ENCODE results near the gene CLN6. TPM values are rescaled to one million over a fixed set of nuclear protein-coding genes. Genes with fewer than 3 reads are reported as not detected.

The CLN6 gene
- total RNA-seq, 1 donor from 2014 or later = 24.4 TPM

DNA sequence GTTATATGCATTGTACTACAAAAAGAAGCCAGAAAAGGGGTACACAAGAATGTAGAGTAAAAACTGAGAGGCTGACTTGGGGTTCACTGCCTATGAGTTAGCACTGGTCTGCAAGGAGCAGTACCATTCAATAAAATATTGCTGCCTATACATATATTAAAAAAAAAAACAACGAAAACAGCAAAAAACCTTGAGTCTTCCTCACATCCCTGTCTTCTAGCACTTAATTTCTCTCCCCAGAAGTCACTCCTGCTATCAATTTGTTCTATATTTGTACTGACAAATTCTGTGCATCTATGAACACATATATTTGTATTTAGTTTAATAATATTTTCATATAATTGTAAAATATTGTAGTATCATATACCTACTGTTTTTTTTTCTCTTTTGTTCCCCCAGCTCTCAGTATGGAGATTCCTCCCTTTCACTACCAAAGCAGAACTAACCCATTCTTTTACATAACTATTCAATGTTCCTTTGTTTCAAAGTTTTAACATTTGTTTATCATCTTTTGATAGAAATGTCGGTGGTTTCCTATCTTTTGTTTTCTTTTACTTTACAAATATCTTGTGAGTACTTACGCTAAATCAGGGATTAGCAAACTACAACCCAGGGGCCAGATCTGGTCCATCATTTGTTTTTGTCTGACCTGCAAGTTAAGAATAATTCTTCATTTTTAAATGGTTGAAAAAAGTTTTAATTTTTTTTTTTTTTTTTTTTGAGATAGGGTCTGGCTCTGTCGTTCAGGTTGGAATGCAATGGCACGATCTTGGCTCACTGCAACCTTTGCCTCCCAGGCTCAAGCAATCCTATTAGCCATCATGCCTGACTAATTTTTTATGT lies 33.2 kb upstream of the CLN6 start:
- Histone ChIP-seq H2AFZ (replicated peaks) (no peak overlapping the region), H3K79me2 (ENCODE audit: low read depth) (no peaks in the 10 kb centered on the region), H4K20me1 (ENCODE audit: low read depth) (no peaks in the 10 kb centered on the region), H3F3A (ENCODE audit: low read depth) (peaks cover 25% of the 10 kb centered on the region), H3K27ac (no peak overlapping the region), H3K9ac (no peak overlapping the region), H3K4me1 (no peaks in the 10 kb centered on the region), H3K4me3 (no peak overlapping the region), H3K9me3 (ENCODE audit: low read depth) (no peaks in the 10 kb centered on the region), H3K36me3 (no peaks in the 10 kb centered on the region), H3K4me2 (no peak overlapping the region), H3K27me3 (no peaks in the 10 kb centered on the region)
- Mint-ChIP-seq H3K4me3 (no peak overlapping the region), H3K27ac (no peak overlapping the region), H3K4me1 (no peaks in the 10 kb centered on the region), H3K36me3 (no peaks in the 10 kb centered on the region), H3K9me3 (no peaks in the 10 kb centered on the region), H3K27me3 (ENCODE audit: insufficient read depth, low read depth) (peaks cover 8% of the 10 kb centered on the region)
- TF ChIP-seq EZH2 (IDR thresholded peaks at IDR 0.05) (no peak), EZH2phosphoT487 (IDR thresholded peaks at IDR 0.05) (no peak)
- TF ChIP-seq, protein P1, sequence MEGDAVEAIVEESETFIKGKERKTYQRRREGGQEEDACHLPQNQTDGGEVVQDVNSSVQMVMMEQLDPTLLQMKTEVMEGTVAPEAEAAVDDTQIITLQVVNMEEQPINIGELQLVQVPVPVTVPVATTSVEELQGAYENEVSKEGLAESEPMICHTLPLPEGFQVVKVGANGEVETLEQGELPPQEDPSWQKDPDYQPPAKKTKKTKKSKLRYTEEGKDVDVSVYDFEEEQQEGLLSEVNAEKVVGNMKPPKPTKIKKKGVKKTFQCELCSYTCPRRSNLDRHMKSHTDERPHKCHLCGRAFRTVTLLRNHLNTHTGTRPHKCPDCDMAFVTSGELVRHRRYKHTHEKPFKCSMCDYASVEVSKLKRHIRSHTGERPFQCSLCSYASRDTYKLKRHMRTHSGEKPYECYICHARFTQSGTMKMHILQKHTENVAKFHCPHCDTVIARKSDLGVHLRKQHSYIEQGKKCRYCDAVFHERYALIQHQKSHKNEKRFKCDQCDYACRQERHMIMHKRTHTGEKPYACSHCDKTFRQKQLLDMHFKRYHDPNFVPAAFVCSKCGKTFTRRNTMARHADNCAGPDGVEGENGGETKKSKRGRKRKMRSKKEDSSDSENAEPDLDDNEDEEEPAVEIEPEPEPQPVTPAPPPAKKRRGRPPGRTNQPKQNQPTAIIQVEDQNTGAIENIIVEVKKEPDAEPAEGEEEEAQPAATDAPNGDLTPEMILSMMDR (IDR thresholded peaks at IDR 0.05) = no peak
- no peak for DNase-seq (ENCODE audit: low spot score)

DNA sequence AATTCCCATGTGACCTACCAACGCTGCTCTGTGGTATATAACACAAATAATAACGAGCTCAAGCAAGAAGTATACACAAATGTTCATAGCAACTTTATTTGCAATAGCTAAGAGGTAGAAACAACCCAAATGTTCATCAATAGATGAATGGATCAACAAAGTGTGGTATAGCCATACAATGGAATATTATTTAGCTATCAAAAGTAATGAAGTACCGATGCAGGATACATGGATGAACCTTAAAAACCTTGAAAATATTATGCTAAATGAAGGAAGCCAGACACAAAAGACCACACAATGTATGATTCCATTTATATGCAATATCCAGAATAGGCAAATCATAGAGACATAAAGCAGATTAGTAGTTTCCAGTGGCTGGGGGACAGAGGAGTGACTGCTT lies 32.5 kb upstream of the CLN6 start:
- no peak overlapping the region for H3K9ac ChIP-seq
- no peak overlapping the region for H3K4me2 ChIP-seq
- H2AFZ ChIP-seq (replicated peaks) = no peak overlapping the region
- H3K27me3 ChIP-seq = no peaks in the 10 kb centered on the region
- H3K9me3 Mint-ChIP-seq = no peaks in the 10 kb centered on the region
- DNase-seq (ENCODE audit: low spot score) = no peak
- no peaks in the 10 kb centered on the region for H3K36me3 Mint-ChIP-seq
- no peak overlapping the region for H3K4me3 ChIP-seq
- H3K27me3 Mint-ChIP-seq (ENCODE audit: insufficient read depth, low read depth) = peaks cover 6% of the 10 kb centered on the region
- no peak overlapping the region for H3K27ac ChIP-seq
- H3K36me3 ChIP-seq = no peaks in the 10 kb centered on the region
- no peak overlapping the region for H3K27ac Mint-ChIP-seq
- TF ChIP-seq, protein P1 (IDR thresholded peaks at IDR 0.05) = no peak
- TF ChIP-seq EZH2 (IDR thresholded peaks at IDR 0.05) (no peak), EZH2phosphoT487 (IDR thresholded peaks at IDR 0.05) (no peak)
- no peaks in the 10 kb centered on the region for H3K79me2 ChIP-seq (ENCODE audit: low read depth)
- no peaks in the 10 kb centered on the region for H3K9me3 ChIP-seq (ENCODE audit: low read depth)
- no peaks in the 10 kb centered on the region for H4K20me1 ChIP-seq (ENCODE audit: low read depth)
- H3K4me1 Mint-ChIP-seq = no peaks in the 10 kb centered on the region
- H3K4me1 ChIP-seq = peaks cover 4% of the 10 kb centered on the region
- no peak overlapping the region for H3K4me3 Mint-ChIP-seq
- peaks cover 27% of the 10 kb centered on the region for H3F3A ChIP-seq (ENCODE audit: low read depth)

DNA sequence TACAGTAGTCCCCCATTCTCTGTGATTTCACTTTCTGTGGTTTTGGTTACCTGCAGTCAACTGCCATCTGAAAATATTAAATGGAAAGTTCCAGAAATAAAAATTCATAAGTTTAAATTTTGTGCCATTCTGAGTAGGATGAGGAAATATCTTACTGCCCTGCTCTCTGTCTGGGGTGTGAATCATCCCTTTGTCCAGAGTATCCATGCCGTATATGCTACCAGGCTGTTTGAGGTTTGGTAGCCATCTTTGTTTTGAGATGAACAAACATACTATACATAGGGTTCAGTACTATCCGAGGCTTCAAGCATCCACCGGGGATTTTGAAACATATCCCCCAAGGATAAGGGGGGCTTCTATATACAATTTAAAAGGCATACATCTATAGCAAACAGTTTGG lies 31.7 kb upstream of the CLN6 start:
- Mint-ChIP-seq H3K27me3 (ENCODE audit: insufficient read depth, low read depth) (peaks cover 6% of the 10 kb centered on the region), H3K4me3 (no peak overlapping the region), H3K9me3 (no peaks in the 10 kb centered on the region), H3K36me3 (no peaks in the 10 kb centered on the region), H3K27ac (no peak overlapping the region), H3K4me1 (no peaks in the 10 kb centered on the region)
- TF ChIP-seq, protein P1 (IDR thresholded peaks at IDR 0.05) = no peak
- TF ChIP-seq EZH2 (IDR thresholded peaks at IDR 0.05) (no peak), EZH2phosphoT487 (IDR thresholded peaks at IDR 0.05) (no peak)
- Histone ChIP-seq H3K4me3 (no peak overlapping the region), H3K9ac (no peak overlapping the region), H3K9me3 (ENCODE audit: low read depth) (no peaks in the 10 kb centered on the region), H3F3A (ENCODE audit: low read depth) (peaks cover 33% of the 10 kb centered on the region), H3K36me3 (no peaks in the 10 kb centered on the region), H3K79me2 (ENCODE audit: low read depth) (no peaks in the 10 kb centered on the region), H4K20me1 (ENCODE audit: low read depth) (no peaks in the 10 kb centered on the region), H3K4me2 (no peak overlapping the region), H2AFZ (replicated peaks) (no peak overlapping the region), H3K27me3 (no peaks in the 10 kb centered on the region), H3K27ac (no peak overlapping the region), H3K4me1 (peaks cover 10% of the 10 kb centered on the region)
- no peak for DNase-seq (ENCODE audit: low spot score)
